Stimulated activated CD8-positive, alpha-beta memory T cell treated with anti-CD3 and anti-CD28 coated beads, Interleukin-4, amount 100 ng/mL, for 48 hours (primary cell): ENCODE data around the gene PCCA.
"Not testable (repeated sequence)": the region's sequence is repeated elsewhere in the genome, so short reads cannot be mapped to it uniquely, and the experiment has no call there.

ENCODE experiments used
- DNase-seq: peaks from one replicate; pipeline ENCODE4 v3.0.0-alpha.2; 2020

The PCCA gene

DNA sequence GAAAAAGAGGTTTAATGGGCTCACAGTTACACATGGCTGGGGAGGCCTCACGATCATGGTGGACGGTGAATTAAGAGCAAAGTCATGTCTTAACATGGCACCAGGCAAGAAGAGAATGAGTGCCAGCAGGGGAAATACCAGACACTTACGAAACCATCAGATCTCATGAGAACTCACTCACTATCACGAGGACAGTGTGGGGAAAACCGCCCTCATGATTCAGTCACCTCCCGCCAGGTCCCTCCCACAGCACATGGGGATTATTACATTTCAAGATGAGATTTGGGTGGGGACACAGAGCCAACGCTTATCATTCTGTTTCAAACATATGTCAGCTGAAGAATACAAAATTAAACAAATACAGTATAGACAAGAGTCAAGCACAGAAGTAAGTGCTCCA is 165.1 kb downstream of the PCCA start:
- DNase-seq = no peak

DNA sequence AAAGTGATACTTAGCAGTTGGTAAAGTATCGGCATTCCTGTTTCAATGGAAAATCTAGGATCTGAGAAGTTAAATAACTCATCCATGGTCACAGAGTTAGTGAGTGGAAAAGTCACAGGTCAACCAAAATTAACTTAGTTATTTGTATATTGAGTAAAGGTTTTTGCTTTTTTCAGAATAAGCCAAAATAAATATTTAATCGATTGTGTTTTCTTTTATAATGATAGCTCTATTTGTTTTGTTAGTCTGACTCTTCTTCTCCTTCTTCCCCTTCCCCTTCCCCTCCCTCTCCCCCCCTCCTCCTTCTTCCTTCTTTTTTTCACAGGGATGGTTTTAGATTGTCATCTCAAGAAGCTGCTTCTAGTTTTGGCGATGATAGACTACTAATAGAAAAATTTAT is 173.5 kb downstream of the PCCA start:
- DNase-seq = no peak

GRCh38 chr13:100266026-100266425 is 177.1 kb downstream of the PCCA start:
- no peak for DNase-seq

DNA sequence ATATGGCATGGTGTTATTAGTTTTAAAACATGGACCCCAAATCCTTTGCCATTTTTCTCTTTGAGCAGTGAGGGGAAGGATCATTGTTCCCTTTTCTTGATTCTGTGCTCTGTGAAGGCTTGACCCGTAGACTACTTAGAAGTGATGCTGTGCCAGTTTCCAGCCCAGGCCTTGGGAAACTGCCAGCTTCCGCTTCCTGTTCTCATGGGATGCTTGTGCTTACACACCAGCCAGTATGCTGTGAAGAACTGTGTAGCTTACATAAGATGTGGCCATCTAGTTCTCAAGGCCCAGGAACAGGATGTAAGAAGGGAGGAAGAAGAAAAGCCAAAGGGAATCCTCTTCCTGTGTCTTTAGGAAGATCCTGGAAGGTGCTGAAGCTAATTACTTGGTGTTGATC is 180.9 kb downstream of the PCCA start:
- no peak for DNase-seq

- DNase-seq = no peak
Measured at GRCh38 chr13:100273138-100273537, 184.2 kb downstream of the PCCA start.

DNA sequence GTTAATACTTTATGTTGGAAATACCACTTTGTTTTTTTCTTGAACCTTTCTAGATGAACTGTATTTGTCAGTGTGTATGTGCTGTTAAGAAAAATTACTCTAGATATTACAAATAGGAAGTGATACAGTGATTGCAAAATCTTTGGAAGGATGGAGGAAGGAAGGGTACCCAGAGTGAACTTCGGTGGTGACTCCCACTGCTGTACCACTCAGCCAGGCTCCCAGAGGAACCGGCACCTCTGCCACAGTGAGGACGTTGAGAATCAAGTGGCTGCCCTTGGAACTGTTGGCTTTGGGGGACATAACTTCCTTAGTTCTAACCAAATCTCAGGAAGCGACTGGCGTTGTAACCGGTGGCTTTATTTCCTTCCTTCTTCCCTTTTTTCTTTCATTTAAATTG is 184.7 kb downstream of the PCCA start:
- no peak for DNase-seq

- DNase-seq = no peak
Measured at GRCh38 chr13:100274942-100275506, 186.1 kb downstream of the PCCA start.

DNA sequence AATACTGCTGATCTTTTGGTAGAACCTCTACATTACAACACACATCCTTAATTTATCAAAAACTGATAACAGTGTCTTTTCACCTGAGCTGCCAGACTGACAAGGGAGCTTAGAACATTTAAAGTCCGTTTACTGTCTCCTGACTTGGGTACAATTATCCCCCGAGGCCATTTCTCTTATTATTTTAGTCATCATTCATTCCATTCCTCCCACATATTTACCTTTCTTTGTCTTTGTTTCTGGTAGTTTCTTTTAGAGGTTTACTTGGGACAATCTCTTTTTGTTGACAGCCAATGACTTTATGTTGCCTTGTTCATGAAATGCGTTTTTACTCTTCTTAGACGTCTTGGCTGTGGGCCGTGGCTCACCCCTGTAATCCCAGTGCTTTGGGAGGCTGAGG is 186.9 kb downstream of the PCCA start:
- DNase-seq = no peak

DNA sequence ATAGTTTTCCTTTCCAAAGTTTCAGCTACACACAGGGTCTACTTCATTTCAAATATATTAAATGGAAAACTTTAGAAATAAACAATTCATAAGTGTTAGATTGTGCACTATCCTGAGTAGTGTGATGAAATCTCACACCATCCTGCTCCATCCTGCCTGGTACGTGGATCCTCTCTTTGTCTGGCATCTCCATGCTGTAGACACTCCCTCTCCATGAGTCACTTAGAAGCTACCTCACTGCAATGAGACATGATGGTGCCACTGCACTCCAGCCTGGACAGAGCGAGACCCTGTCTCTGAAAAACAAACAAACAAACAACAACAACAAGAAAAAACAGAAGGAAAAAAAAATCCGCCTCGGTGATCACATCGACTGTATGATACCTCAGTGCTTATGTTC is 191.8 kb downstream of the PCCA start:
- no peak for DNase-seq

DNA sequence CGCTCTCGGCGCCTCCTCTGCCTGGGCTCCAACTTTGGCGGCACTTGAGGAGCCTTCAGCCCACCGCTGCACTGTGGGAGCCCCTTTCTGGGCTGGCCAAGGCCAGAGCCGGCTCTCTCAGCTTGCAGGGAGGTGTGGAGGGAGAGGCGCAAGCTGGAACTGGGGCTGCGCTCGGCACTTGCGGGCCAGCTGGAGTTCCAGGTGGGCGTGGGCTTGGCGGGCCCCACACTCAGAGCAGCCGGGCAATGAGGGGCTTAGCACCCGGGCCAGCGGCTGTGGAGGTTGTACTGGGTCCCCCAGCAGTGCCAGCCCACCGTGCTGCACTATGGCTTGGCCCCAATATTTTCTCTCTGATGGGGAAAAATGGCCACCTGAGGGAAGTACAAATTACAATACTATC is 193.4 kb downstream of the PCCA start:
- DNase-seq = not testable (repeated sequence)

DNA sequence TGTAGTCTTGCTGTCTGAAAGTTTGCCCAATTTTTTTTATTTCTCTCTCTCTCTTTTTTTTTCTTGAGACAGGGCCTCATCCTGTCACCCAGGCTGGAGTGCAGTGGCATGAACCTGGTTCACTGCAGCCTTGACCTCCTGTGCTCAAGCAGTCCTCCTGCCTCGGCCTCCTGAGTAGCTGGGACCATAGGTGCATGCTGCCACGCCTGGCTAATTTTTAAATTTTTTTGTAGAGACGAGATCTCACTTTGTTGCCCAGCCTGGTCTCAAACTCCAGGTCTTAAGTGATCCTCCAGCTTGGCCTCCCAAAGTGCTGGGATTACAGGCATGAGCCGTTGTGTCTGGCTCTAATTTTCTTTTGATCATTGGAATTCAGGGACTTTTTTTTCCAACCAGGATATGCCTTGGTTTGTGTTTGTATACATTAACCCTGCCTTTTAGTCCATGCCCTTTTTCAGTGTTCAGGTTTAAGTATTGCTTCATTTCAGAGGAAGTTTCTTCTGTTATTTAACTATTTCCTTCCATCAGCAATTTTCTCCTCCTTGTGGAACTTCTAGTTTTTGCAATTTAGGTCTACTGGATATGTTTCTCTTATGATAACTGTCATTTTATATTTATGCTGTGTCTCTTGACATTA is 201.4 kb downstream of the PCCA start:
- DNase-seq = no peak

DNA sequence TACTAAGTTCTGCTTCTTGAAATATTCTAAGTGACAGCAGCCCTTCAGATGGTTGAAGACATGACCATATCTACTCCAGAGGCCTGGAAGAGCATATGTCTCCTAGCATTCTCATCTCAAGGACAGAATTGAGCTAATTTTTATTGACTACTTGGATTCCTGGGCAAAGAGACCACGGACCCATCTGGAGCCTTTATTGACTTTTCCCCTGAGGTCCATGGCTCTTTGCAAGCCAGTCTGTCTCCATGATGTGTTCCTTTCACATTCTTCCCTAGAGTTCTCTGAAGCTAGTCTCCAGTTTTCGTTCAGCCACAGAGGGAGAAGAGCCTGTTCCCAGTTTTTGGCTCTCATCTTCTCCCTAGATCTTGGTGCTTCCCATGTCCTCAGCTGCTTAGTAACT is 202.7 kb downstream of the PCCA start:
- DNase-seq = no peak

- DNase-seq = no peak
Measured at GRCh38 chr13:100297413-100297812, 208.5 kb downstream of the PCCA start.

DNA sequence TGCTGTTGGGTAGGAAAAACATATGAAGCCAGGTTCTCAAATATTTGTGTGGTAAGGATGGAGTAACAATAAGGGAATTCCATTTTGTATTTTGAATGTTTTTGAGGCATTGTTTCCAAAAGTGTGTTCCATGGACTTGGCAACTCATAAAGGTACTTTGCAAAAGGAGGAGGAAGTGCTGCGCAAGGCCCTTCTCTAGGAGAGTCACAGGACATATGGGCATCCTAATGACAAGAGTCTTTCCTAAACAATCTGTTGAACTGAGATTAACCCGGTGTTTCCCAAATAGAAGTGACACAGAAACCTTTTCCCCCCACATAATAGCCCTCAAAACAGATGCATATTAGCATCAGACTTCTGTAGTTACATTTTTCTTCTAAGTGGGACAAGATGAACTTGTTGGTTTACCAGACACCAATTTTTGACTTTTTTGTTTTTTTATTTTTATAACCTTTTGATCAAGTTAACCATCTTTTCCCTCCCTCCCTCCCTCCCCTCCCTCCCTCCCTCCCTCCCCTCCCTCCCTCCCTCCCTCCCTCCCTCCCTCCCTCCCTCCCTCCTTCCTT is 209.3 kb downstream of the PCCA start:
- no peak for DNase-seq

- DNase-seq = no peak
Measured at GRCh38 chr13:100298691-100299090, 209.8 kb downstream of the PCCA start.

DNA sequence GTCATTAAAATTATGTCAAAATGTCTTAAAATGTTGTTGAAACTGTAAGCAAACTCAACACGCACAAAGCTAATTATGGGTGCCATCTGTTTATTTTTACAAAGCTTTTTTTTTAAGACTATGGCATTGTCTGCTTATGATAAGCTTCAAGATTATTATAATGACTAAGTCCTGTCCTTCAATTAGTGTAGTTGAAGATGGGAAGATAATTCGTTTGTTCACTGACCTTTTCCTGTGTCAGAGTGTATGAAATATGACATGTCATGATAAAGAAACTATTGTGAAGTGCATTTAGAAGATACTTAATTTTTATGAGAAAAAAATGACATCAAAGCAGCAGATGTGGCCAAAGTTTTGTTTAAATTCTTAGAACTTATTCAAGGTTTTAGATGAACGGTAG is 211.3 kb downstream of the PCCA start:
- DNase-seq = no peak

DNA sequence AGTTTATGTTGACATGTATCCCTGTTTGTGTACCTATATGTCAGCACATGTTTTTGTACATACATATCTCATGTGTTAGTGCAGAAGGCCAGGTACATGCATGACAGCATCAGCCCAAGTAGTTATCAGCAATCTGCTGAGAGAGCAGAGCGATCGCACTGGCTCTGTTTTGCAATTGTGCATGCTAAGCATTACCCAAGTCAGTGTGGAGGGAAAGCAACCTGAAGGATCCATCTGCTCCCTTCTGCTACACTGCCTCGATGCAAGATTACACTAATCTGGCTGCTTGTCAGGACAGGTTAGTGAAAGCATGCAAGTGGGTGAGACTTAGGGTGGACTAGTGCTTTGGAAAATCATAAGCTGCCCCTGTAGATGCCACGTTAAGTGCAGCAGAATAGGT is 211.8 kb downstream of the PCCA start:
- no peak for DNase-seq

DNA sequence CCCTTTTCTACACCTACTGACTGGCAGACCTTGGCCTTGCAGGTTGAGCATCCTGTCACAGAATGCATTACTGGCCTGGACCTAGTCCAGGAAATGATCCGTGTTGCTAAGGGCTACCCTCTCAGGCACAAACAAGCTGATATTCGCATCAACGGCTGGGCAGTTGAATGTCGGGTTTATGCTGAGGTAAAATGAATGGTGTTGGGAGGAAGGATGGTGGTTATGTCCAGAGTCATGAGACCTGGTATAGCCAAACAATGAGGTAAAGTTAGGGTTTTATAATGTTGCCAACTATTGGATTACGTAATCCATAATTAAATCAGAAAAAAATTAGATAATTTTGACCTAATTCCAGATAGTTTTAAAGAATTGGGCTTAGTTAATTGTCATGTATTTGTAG is 212.5 kb downstream of the PCCA start:
- DNase-seq = no peak

DNA sequence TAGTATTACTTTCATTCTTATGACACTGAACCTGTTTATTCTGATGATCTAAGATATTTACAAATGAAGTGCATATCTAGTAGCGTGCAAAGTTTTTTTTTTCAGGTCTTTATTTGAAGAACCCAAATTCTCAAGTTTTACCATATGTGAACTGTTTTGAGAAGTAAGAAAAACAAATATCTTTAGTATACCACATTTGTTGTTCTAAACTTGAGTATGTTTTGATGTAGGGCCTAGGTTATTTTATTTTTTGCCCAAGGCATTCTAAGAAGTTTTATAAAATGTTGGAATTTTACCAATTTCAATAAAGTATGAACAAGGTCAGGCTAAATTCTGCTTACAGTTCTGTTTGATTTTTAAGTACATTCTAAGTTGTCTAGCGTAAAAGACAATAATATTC is 213.5 kb downstream of the PCCA start:
- DNase-seq = no peak

DNA sequence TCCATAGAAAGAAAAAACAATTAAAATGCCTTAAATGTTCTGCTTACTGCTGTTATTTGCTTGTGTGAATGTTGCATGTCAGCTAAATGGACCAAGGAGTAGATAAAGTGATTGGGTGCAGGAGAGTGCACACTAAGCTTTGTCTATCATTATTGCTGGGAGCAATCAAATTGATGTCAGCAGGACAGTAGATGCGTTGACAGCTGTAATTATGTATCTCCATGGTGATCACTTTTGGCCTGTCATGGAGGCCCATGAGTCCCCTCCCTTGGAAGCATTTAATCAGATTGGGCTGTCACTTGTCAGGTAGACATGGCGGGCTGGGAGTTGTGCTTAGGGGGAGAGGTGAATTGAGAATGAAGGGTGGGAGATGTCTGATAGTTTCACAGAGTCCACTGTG is 215.3 kb downstream of the PCCA start:
- DNase-seq = no peak

- DNase-seq = no peak
Measured at GRCh38 chr13:100305398-100305797, 216.5 kb downstream of the PCCA start.

- DNase-seq = no peak
Measured at GRCh38 chr13:100306030-100306429, 217.1 kb downstream of the PCCA start.

DNA sequence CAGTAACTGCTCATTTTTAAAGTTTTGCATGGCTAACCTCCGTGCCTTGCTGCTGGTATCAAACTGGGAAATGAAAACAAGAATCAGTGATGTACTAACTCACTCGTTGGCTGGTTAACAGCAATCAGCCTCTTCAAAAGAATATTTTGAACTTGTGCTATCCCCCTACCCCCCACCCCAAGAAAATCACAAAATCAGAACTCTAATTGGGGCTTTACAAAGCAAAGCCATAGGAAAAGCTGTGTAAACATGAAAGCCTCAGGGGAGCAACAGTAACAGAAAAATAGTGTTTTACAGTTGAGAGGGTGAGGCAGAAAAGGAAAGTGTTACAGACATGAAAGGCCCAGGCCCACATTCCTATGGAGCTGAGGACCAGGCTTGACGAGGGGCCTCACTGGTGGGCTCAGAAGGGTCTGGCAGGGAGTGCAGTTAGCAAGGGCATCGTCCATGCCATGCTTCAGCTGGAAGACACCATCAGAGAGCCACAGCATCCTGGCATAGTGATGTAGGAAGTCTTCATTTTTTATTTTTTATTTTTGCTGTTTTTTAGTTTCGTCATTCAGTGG is 217.6 kb downstream of the PCCA start:
- no peak for DNase-seq

- no peak for DNase-seq
Measured at GRCh38 chr13:100314132-100314910, 225.4 kb downstream of the PCCA start.
